Glomerular visceral epithelial cell (primary cell): ENCODE data around the gene LPAR2.
"Not testable (repeated sequence)": the region's sequence is repeated elsewhere in the genome, so short reads cannot be mapped to it uniquely, and the experiment has no call there.

Source experiments
- DNase-seq: peaks from one replicate; pipeline ENCODE4 v3.0.0-alpha.2; 2016; ENCODE audit errors: extremely low spot score

LPAR2 gene

DNA sequence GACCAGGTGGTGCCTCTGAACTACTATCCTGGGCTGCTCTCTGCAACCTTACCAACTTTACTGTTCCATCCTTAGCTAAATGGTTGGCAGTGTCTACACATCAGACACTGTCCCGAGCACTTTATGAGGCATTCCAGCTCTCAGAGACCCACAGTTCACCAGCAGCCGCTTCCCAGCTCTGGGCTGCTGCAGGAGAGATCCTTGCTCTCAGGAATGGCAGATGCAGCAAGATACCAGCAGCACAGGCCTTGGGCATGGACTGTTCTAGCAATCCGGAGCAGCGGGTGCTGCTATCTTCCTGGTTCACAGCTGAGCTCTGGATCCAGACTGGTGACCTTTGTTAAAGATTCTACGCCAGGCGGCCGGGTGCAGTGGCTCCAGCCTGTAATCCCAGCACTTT, 3.3 kb upstream of the LPAR2 start:
- DNase-seq, result no peak

DNA sequence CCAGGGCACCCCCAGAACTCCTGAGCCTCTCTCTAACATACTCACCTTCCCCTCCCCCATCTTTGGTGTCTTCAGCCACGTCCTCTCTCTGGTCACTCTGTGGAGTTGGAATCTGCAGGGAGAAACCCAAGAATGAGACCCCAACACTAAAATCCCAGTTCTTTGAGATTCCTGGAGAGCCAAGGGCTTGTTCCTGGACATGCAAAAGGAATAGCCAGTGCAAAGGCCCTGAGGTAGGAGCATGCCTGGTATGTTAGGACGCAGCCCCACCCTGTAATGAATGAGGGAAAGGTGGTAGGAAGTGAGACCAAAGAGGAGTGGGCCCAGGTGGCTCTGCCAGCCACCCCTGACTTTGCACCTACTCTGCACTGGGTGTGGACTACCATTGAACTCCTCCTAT, 2.4 kb upstream of the LPAR2 start:
- DNase-seq, result no peak

DNA sequence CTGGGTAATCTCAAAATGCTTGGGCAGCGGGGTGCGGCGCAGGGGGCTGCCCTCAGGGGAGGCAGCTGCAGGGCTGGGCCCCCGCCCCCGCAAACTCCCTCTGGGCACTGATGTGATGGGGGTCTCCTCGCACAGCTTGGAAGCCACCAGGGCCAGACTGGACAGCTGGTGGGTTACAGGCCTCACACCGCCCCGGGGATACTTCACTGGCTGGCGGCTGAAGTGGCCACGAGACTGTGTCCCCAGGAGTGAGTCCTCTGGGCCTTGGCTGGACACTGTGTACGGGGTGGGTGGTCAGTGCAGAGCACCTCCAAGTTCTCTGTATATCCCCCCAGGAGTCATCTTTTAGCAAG, 2.0 kb upstream of the LPAR2 start:
- DNase-seq, result no peak

DNA sequence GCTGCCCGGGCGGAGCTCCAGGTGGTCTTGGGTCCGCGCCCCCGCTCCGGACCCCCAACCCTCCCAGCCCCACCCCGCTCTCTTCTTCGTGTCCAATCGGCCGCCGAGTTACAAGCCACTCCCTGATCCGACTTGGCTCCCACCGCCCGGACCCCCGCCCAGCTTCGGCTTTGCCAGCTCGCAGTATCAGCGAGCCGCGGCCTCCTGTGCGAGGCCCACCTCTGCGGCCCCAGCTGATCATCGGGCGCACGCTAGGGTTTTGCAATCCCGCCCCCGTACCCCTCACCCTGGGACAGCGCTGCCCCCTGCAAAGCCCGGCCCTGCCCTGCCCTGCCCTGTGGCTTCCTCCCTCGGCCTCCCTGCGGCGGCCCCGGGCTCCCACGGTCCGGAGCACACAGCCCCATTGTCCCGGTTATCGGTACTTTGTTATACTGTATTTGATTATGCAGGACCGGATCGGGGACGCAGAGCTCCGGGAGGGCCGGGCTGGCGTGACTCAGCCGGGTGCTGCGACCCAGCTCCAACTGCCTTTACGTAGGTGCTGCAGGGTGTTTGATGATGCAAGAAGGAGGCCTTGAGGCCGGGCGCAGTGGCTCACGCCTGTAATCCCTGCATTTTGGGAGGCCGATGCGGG, 598 bp upstream of the LPAR2 start:
- DNase-seq, result no peak

DNA sequence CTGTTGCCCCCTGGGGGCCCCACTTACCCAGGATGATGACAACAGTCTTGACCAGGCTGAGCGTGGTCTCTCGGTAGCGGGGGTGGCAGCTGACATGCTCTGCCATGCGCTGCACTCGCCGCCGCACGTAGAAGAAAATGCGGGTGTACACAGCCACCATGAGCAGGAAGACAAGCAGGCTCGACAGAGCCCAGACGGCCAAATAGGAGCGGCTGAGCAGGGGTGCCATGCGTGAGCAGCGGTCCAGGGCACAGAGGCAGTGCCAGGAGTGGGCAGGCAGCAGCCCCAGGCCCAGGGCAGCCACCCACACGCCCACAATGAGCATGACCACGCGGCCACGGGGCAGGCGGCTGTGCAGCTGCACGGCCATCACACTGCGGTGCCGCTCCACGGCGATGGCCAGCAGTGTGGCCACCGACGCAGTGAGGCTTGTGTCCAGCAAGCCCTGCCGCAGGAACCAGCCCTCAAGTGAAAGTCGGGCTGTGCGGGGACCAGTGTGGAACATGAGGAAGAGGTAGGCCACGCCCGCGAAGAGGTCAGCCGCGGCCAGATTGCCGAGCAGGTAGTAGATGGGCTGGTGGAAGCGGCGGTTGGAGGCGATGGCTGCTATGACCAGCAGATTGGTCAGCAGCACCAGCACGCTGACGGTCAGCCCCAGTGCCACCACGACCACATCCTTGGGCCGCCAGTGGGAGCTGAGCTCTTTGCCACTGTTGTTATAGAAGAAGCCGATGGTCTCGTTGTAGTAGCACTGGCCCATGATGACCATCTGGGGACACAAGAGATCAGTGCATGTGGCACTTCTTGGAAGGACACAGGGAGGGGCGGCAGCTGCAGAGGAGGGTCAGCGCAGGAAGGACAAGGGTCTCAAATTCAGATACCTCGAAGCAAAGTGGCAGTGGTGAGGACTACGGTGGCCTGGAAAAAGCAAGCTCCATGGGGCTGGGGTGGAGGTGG, 1.2 kb downstream of the LPAR2 start:
- no peak for DNase-seq

DNA sequence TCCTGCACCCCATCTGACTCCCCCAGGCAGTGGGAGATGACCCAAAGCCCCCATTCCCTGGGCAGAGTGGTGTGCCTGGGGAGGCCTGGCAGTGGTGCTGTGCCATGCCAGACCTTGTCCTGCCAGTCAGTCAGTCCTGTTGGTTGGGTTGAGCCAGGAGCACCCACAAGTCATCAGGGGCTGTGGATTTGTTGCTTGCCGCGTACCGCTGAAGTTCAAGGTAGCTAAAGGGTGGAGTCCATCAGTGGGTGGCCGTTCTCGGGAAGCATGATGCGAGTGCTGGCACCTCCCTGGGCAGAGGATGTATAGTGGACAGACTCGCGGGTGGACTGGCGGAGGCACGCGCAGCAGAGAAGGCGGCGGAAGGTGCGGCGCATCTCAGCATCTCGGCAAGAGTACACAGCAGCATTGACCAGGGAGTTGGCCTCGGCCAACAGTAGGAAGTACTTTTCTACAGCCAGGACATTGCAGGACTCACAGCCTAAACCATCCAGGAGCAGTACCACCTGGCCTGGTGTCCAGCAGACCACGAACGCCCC, 3.9 kb downstream of the LPAR2 start:
- no peak for DNase-seq

DNA sequence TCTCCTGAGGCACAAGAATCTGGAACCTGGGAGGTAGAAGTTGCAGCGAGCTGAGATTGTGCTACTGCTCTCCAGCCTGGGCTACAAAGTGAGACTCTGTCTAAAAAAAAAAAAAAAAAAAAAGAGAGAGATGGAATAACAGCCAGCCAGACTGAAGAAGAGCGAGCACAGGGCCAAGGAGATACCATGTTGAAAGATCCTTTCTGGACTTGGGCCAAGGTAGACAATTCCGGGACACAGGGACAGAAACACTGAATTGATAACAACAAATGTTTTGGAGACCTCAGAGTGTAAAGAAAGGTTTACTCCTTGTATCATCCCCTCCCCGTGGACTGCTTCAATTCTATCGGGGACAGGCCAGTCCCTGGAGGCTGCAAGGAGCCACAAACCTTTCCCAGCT, 4.6 kb downstream of the LPAR2 start:
- DNase-seq, result no peak

DNA sequence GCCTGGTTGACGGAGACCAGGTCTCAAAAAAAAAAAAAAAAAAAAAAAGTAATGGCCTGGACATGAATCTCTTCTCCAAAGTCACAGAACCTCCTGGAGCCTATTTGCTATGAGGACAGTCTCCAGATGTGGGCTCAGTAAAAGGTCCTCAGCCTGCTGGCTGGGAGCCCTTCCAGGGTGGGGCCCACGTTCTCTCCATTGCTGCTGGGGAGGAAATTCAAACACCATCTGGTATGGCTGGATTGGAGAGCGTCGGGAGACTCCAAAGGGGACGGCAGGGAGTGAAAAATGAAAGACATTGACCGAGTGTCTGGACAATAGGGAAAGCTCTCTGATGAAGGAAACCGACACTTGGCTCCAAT, 8.2 kb downstream of the LPAR2 start:
- DNase-seq, result no peak

DNA sequence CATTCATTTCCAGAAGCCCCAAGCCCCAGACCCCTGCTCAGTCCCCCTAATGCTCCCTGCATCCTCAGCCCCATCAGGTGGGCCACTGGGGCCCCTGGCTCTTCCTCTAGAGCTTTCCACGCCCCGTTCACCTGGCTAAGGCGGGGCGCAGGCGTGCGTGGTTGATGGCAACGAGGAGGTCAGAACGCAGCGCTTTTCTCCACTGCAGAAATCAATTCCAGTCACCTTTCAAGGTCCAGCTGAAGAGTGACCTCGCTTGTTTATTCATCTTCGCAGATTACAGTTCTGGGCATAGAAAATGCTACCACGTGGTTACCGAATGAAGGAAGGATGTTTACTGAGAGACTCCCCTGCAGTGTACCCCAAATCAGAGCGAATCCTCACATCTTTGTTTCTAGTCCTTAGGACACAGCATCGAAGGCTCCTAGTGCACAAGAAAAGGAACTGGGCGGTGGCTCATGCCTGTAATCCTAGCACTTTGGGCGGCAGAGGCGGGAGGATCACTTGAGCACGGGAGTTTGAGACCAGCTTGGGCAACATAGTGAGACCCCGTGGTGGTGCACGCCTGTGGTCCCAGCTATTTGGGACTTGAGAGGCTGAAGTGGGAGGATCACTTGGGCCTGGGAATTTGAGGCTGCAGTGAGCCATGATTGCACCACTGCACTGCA, 8.7 kb downstream of the LPAR2 start:
- DNase-seq, result no peak

DNA sequence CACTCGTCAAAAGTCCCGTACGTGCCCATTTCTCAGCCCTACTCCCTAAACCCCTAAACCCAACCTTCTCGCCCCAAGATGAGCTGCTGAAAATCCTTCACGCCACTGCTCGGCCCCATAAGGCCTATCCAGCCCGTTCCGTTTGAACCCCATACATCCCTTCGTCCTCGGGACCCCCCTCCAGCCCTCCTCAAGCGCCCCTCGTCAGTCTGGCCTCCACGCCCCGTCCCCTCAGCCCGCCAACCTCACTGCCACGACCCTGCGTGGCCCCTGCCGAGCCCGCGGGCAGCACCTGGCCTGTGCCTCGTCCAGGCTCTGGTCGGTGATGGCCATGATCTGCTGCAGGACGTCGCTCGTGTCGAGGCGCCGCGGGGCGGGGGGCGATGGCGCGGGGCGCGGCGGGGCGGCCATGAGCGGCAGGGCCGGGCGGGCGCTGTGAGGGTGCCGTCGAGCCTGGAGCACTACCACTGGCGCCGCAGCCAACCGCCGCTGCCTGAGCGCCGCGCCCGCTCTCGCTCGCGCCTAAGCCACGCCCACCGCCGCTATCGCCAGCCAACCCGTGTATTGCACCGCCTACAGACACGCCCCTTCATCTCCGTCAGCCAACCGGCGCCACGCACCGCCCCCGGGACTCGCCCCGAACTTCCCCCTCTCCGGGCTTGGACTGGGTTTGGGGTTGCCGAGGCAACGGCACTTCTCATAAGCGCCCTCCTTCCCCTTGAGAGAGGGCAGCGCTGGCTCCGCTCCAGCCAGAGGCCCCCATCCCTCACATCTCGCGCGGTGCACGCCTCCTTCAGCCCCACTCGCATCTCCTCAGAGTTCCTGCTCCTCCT, 9.6 kb downstream of the LPAR2 start, which contains the start of gene PBX4:
Gene PBX4 (minus strand): TSS at position 469 of the 833 bp plus-strand sequence. CDS start 58 bp downstream, at position 411.
- DNase-seq, result peak; percentile 91

DNA sequence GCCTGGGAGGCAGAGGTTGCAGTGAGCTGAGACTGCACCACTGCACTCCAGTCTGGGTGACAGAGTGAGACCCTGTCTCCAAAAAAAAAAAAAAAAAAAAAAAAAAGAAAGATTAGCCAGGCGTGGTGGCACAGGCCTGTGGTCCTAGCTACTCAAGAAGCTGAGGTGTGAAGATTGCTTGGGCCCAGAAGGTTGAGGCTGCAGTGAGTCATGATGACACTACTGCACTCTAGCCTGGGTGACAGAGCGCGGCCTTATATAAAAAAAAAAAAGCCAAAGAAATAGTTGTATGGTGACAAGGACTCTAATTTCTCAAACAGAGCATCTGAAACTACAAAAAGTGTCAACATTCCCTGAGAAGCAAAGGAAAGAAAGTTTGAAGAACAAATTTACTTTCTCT, 12.9 kb downstream of the LPAR2 start:
- peak; percentile 64 for DNase-seq

DNA sequence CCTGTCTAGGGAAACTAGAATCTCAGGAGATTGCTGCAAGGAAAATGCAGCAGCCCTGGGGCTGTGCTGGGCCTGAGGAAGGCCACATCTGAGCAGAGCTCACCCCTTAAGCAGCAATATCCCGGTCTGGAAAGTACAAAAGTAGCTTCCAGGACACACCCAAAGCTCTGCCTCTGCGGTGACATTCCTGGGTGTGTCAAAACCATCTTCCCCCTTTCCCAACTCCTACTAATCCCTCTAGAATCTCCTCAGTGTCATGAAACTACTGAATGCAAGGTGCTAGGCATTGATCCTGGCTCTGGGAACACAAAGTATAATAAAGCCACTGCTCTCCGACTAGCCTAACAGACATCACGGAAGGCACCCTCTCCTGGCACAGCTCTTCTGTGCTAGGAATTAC, 14.5 kb downstream of the LPAR2 start:
- no peak for DNase-seq

DNA sequence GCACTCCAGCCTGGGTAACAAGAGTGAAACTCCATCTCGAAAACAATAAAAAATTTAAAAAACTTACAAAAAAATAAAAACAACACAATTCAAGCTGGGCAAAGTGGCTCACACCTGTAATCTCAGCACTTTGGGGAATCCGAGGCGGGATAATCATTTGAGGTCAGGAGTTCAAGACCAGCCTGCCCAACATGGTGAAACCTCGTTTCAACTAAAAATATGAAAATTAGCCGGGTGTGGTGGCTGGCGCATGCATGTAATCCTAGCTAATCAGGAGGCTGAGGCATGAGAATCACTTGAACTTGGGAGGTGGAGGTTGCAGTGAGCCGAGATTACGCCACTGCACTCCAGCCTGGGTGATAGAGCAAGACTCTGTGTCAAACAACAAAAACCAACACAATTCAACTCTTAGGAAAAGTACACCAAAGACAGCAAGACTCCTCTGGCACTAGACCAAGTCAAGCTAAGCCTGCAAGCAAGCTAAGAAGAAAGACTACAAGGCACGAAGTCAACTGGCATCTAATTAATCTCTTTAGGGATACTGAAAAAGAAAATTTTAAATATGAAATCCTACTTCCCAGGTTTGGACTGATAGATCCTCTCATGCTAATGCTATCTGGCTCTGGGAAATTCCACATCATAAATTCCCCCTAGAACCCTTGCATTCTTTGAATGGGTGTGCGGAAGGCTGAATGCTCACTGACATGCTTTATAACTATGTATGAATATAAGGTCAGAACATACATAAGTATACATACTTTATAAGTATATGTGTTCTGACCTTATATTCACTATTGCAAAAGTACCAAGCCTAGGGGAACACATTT, 17.4 kb downstream of the LPAR2 start:
- no peak for DNase-seq

DNA sequence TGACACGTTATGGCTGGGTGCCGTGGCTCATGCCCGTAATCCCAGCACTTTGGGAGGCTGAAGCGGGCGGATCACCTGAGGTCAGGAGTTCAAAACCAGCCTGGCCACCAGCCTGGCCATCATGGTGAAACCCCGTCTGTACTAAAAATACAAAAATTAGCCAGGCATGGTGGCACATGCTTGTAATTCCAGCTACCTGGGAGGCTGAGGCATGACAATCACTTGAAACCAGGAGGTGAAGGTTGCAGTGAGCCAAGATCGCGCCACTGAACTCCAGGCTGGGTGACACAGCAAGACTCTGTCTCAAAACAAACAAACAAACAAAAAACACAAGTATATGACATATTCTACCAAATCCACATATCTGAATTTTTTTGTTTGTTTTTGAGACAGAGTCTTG, 21.3 kb downstream of the LPAR2 start:
- DNase-seq, result not testable (repeated sequence)

DNA sequence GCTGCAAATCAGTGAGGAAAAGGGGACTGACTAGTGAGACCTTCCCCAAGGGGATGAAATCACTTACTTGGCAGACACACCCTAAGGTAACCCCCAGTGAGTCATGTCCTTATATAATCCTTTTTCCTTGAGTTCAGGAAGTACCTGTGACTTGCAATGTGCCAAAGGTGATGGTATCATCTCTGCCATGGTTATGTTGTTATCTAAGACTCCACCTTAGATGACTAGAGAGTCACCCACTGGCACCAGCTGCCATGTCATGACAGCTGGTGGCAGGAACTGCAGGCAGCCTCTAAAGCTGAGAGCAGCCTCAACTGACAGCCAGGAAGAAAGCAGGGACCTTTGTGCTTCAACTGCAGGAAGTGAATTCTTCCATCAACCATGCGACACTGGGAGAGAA, 22.0 kb downstream of the LPAR2 start:
- DNase-seq, result no peak

DNA sequence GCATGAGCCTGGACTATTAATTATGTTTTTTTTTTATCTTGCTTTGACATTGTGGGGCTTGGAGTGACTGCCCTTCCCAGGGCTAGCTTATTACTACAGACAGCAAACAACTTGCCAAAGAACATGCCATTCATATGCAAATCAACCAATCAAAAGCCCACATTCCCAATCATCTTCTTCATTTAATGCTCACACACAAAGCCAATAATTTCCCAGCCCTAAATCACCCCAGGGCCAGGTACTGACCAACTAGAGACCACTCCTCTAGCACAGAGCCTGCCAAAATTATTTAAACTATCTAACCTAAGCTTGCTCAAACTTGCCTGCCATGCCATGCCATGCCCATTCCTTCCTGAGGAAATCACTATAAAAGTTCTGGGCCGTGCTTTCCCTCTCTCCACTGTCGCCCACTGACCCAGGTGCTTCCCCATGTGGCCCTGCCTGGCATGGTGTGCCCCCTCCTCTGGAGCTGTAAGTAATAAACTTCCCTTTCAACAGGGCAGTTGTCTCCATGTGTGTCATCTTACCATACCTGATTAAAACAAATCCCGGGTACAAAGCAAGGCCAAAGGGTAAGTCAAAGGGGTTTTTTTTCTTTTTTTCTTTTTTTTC, 25.2 kb downstream of the LPAR2 start:
- no peak for DNase-seq

DNA sequence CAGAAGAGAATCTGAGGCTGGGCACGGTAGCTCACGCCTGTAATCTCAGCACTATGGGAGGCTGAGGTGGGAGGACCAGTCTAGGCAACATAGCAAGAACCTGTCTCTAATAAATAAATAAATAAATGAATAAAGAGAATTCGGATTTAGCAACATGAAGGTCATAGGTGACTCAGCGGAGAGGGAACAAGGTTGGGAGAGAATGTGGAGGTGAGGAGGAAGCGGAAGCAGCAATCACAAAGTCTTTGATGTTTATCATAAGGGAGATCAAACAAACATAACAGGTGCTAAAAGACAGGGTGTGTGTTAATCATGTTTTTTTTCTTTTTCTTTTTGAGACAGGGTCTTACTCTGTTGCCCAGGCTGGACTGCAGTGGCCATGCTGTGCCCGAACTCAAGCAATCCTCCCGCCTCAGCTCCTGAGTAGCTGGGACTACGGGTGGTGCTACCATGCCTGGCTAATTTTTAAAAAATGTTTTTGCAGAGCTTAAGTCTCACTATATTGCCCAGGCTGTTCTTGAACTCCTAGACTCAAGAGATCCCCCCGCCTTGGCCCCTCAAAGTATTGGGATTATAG, 25.8 kb downstream of the LPAR2 start:
- DNase-seq, result no peak

DNA sequence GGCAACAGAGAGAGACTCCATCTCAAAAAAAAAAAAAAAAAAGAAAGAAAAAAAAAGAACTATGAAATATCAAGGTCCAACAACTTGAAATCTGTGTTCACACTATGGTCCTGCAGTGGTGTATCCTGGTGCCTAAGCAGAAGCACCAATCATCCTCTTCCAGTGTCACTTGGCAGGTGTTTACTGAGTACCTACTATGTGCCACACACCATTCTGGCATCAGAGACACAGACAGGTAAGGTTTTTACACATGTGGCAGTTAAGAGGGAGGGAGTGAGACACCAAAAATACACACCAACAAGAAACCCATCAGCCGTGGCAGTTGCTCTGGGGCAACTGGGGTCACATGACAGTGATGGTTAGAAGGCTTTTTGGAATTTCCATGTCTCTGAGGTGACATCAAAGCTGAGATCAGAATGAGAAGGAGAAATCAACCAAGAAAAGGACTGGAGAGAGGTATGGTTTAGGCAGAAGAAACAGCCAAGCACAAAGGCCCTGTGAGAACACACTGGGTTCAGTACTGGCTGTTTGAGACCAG, 27.2 kb downstream of the LPAR2 start:
- no peak for DNase-seq

DNA sequence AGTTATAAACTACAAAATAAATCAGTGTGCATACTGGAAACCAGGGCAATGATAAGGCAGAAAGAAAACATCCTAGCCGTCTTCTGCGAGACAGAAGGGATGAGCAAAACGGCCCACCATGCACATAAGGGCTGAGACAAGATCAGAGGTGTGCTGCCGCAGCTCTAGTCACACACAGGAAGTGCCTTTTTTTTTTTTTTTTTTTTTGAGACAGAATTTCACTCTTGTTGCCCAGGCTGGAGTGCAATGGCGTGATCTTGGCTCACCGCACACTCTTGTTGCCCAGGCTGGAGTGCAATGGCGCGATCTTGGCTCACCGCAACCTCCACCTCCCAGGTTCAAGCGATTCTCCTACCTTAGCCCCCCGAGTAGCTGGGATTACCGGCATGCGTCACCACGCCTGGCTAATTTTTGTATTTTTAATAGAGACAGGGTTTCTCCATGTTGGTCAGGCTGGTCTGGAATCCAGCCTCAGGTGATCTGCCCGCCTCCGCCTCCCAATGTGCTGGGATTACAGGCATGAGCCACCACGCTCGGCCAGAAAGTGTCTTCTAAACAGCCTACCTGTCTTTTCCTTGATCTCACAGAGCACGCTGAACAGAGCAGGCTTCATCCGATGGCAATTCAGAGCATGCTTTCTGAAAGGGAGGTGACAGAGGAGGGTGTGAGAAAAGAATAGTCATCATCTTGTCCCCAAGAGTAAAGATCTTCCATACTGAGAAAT, 29.1 kb downstream of the LPAR2 start:
- DNase-seq, result not testable (repeated sequence)
